NCI-H774 (cell line): ENCODE measurements around the gene C15orf39.
A peak's percentile ranks its signal among the peaks of the same experiment; 100 is the strongest.
"Not testable (repeated sequence)": the region's sequence is repeated elsewhere in the genome, so short reads cannot be mapped to it uniquely, and the experiment has no call there.

Source experiments
- DNase-seq: peaks from one replicate; lab custom pipeline; 2025; lab: John Stamatoyannopoulos, UW

The C15orf39 gene

GRCh38 chr15:75232252-75232813 is 30.7 kb downstream of the C15orf39 start:
- DNase-seq: no peak

- DNase-seq: no peak
Measured at GRCh38 chr15:75232826-75233503, 31.3 kb downstream of the C15orf39 start.

GRCh38 chr15:75233504-75234190 is 32.0 kb downstream of the C15orf39 start:
- no peak for DNase-seq

GRCh38 chr15:75234191-75234810 is 32.6 kb downstream of the C15orf39 start:
- no peak for DNase-seq

- no peak for DNase-seq
Measured at GRCh38 chr15:75235051-75235673, 33.5 kb downstream of the C15orf39 start.

- no peak for DNase-seq
Measured at GRCh38 chr15:75235760-75236729, 34.4 kb downstream of the C15orf39 start.

- DNase-seq: no peak
Measured at GRCh38 chr15:75237316-75237982, 35.8 kb downstream of the C15orf39 start.

GRCh38 chr15:75238150-75238549 is 36.5 kb downstream of the C15orf39 start:
- no peak for DNase-seq

GRCh38 chr15:75245741-75246140 is 44.1 kb downstream of the C15orf39 start:
- DNase-seq: not testable (repeated sequence)

GRCh38 chr15:75248991-75249390 is 47.3 kb downstream of the C15orf39 start:
- peak; percentile 48 for DNase-seq

- DNase-seq: no peak
Measured at GRCh38 chr15:75249726-75250125, 48.0 kb downstream of the C15orf39 start.

GRCh38 chr15:75251343-75251742 is 49.7 kb downstream of the C15orf39 start:
- DNase-seq: not testable (repeated sequence)

GRCh38 chr15:75252285-75252684 is 50.6 kb downstream of the C15orf39 start:
- DNase-seq: not testable (repeated sequence)

GRCh38 chr15:75258034-75258433 is 56.4 kb downstream of the C15orf39 start, which contains the start of gene GOLGA6C:
GOLGA6C (plus strand) TSS chr15:75258334; CDS start chr15:75258599, 265 bp downstream.
- DNase-seq: not testable (repeated sequence)

GRCh38 chr15:75258620-75259343 is 57.1 kb downstream of the C15orf39 start:
- DNase-seq: not testable (repeated sequence)

GRCh38 chr15:75259873-75260272 is 58.2 kb downstream of the C15orf39 start:
- DNase-seq: not testable (repeated sequence)
